ENCODE data around the gene ENPP1.

ENPP1 gene

GRCh38 chr6:131917763-131918649, 110.2 kb downstream of the ENPP1 start:
- DNase-seq = no peak

DNA sequence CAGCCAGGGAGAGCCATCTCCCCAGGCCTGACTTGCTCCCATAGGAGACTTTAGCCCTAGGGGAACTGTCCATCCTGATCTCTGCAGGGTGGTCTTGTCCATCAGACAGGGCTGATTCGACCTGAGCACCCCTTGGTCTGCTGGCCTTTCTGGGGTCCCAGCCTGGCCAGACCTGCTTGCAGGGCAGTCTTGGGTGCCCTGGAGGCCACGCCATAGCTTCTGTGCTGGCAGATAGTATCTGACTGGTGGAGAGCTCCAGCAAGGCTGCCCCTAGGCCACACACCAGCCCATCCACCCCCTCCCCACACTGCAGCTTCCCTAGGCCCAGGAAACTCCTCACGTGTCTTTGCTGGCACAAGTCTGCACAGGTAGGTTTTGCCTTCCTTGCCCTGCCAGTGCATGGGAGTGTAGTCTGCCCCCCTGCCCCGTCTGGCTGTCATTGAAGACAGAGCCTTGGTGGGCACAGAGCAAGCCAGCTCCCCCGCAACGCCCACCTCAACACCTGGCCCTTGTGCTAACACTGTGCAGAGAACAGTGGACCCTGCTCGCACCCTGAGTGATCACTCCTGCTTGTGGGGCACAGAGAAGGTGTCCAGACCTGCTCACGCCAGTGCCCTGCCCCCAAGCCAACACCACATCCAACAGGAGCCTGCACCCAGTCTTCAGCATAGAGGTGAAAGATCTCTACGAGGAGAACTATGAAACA, 111.0 kb downstream of the ENPP1 start:
- DNase-seq = no peak

DNA sequence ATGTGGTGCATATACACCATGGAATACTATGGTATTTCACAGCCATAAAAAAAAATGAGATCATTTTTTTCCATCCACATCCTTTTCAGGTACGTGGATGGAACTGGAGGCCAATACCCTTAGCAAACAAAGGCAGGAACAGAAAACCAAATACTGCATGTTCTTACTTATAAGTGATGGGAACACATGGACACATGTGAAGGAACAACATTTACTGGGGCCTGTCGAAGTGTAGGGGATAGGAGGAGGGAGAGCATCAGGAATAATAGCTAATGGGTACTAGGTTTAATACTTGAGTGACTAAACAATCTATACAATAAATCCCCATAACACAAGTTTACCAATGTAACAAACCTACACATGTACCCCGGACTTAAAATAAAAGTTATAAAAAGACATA, 112.8 kb downstream of the ENPP1 start:
- DNase-seq = no peak

DNA sequence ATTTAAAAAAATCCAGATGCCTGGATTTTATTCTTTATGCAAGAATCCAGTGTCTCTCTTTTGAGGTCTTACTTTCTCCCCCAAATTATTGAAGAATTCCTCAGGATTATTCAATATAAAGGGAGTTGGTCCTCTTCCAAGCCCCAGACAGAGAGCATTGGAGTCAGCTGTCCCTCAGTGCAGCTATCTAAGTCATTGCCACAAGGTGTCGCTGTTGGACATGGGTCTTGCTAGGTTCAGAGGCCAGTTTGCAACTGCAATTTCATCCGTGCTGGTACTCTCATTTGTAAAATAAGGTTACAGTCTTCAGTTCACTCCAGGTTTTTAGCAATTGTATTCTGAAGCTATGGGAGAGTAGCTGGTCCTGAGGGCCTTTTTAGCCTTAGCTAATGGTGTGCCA, 115.5 kb downstream of the ENPP1 start:
- peak; percentile 33 for DNase-seq

DNA sequence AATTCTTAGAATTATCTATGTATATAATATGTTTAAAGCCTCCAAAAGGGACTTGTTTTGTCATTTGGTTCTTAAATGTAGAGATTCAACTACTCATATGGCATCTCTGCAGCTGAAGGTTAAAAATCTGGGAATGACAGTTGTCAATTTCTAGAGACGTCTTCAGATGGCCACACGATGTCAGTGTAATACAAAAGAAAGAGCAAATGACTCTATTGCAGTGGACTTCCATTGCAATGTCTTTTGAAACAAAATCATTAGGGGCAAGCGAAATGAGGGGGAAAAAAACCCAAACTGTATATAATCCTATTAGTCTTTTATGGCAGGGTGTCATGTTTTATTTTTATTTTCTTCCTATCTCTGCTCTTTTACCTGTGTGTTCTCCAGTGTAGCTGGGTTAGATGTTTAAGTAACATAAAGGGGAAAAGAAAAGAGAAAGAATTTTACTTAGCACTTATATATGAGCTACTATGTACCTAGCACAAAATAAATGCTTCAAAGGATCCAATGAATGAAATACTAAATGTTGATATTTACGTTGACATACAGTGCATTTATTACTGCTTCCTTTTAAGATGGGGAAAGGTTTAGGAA, 117.2 kb downstream of the ENPP1 start:
- DNase-seq = no peak

DNA sequence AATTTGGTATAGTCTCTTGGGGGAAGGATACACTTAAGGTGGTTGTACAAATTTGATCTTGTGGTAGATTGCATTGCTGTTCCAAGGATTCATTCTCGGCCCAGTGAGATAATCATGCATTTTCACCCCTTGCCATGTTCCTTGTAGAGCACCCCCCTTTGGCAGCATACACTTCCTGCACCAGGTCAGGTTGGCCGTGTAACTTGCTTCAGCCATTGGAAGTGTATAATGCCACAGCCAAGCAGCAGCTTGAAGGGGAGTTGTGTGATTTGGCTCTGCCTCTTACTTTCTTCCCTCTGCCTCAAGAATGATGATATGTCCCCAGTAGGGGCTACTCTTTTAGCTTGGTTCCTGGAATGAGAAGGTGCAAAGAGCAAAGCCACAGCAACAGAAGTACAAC, 121.4 kb downstream of the ENPP1 start:
- DNase-seq = no peak

GRCh38 chr6:131929976-131930375, 122.2 kb downstream of the ENPP1 start:
- no peak for DNase-seq

DNA sequence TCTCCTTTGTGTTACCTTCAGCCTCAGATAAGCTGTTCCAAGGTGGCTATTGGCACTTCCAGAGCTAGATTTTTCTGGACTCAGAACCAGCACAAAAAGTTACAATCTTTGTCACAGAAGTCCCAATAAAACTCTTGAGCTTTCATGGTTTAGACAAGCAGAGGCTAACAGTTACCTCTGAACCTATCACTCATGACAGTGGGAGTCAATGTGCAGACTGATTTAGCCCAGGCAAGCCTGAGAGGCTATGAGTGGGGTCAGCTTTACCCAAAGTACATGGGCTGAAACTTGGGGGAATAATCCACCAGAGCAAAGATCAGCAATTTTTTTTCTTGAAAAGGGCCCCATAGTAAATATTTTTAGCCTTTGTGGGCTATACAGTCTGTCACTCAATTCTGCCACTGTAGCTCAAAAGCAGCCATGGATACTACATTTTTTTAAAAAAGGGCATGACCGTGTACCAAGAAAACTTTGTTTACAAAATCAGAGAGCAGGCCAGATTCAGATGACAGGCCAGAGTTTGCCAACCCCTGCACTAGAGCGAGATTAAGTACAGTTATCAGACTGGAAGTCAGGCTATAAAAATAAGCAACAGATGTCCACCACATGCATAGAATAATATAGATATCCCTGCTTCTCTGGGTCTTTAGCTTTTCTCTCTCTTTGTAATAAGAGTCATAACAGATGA, 123.4 kb downstream of the ENPP1 start:
- DNase-seq = no peak

DNA sequence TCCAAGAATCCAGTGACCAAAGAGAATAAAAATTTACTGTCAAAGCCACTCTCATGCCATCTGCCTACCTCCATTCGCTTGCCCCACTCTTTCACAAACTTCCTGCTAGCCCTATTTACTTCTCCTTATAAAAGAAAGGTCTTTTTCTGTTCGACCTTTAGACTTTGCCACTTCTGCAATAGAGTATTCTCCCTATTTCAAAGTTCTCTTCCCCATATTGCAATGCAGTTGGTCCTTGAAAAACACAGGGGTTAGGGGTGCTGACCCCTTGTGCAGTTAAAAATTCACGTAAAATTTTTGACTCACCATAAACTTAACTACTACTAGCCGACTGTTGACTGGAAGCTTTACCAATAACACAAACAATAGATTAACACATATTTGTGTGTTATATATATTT, 128.3 kb downstream of the ENPP1 start:
- DNase-seq = no peak

GRCh38 chr6:131937226-131937625, 129.4 kb downstream of the ENPP1 start:
- DNase-seq = no peak

GRCh38 chr6:131937703-131938631, 130.1 kb downstream of the ENPP1 start:
- DNase-seq = no peak

All from activated CD4-positive, CD25-positive, alpha-beta regulatory T cell treated with anti-CD3 and anti-CD28 coated beads, Interleukin-2, amount 50 U/mL, for 72 hours (primary cell).